Activated naive CD8-positive, alpha-beta T cell (primary cell): Measurements from ENCODE around the gene UBC.

Source experiments
- H3K27ac Mint-ChIP-seq: one replicate; pipeline ENCODE4 v1.8.0; 2021; ENCODE audit warnings: mixed read lengths
- H3K27me3 Mint-ChIP-seq: one replicate; pipeline ENCODE4 v1.8.0; 2021; ENCODE audit warnings: mixed read lengths
- H3K36me3 Mint-ChIP-seq: one replicate; pipeline ENCODE4 v1.8.0; 2021; ENCODE audit warnings: mixed read lengths
- H3K4me1 Mint-ChIP-seq: one replicate; pipeline ENCODE4 v1.8.0; 2021; ENCODE audit warnings: low read depth, mixed read lengths
- H3K4me3 Mint-ChIP-seq: one replicate; pipeline ENCODE4 v1.8.0; 2021; ENCODE audit warnings: mild to moderate bottlenecking, mixed read lengths
- H3K9me3 Mint-ChIP-seq: one replicate; pipeline ENCODE4 v1.8.0; 2021; ENCODE audit warnings: low read depth, mixed read lengths

The UBC gene

GRCh38 chr12:124914392-124915238, at the start of gene UBC:
Gene UBC, minus strand, starts transcription at chr12:124914650. Its CDS starts 879 bp downstream, at chr12:124913771.
- peak within 1 kb of the TSS; percentile 99 for H3K4me3 Mint-ChIP-seq
- peaks cover 21% of the 10 kb centered on the region for H3K36me3 Mint-ChIP-seq

GRCh38 chr12:124963211-124963610, 48.8 kb upstream of the UBC start:
- Mint-ChIP-seq H3K27ac (no peak overlapping the region), H3K4me3 (no peak overlapping the region), H3K27me3 (no peaks in the 10 kb centered on the region), H3K9me3 (no peaks in the 10 kb centered on the region), H3K36me3 (no peaks in the 10 kb centered on the region), H3K4me1 (peaks cover 2% of the 10 kb centered on the region)

More at GRCh38 chr12:124914392-124915238, at the start of gene UBC:
- H3K9me3 Mint-ChIP-seq = no peaks in the 10 kb centered on the region
- H3K27me3 Mint-ChIP-seq = no peaks in the 10 kb centered on the region
- H3K4me1 Mint-ChIP-seq = peaks cover 78% of the 10 kb centered on the region
- H3K27ac Mint-ChIP-seq = peak within 1 kb of the TSS; percentile 98

- no peak overlapping the region for H3K4me3 Mint-ChIP-seq
- H3K27me3 Mint-ChIP-seq = no peaks in the 10 kb centered on the region
- H3K9me3 Mint-ChIP-seq = no peaks in the 10 kb centered on the region
- peak overlapping the region; percentile 62 for H3K27ac Mint-ChIP-seq
- peaks cover 2% of the 10 kb centered on the region for H3K4me1 Mint-ChIP-seq
- H3K36me3 Mint-ChIP-seq = peaks cover 2% of the 10 kb centered on the region
These were observed 46.6 kb upstream of the UBC start for GRCh38 chr12:124961055-124961454.

- H3K4me3 Mint-ChIP-seq = no peak overlapping the region
- no peaks in the 10 kb centered on the region for H3K4me1 Mint-ChIP-seq
- H3K27me3 Mint-ChIP-seq = no peaks in the 10 kb centered on the region
- H3K27ac Mint-ChIP-seq = no peak overlapping the region
- peaks cover 2% of the 10 kb centered on the region for H3K36me3 Mint-ChIP-seq
- no peaks in the 10 kb centered on the region for H3K9me3 Mint-ChIP-seq
These were observed 42.1 kb upstream of the UBC start for GRCh38 chr12:124956571-124956970.

GRCh38 chr12:124954771-124955170, 40.3 kb upstream of the UBC start:
- H3K4me1 Mint-ChIP-seq = no peaks in the 10 kb centered on the region
- H3K9me3 Mint-ChIP-seq = no peaks in the 10 kb centered on the region
- no peaks in the 10 kb centered on the region for H3K27me3 Mint-ChIP-seq
- H3K36me3 Mint-ChIP-seq = peaks cover 2% of the 10 kb centered on the region
- H3K4me3 Mint-ChIP-seq = no peak overlapping the region
- H3K27ac Mint-ChIP-seq = no peak overlapping the region

GRCh38 chr12:124953689-124954405, 39.4 kb upstream of the UBC start:
- H3K36me3 Mint-ChIP-seq = peaks cover 4% of the 10 kb centered on the region

GRCh38 chr12:124952801-124953200, 38.4 kb upstream of the UBC start:
- no peaks in the 10 kb centered on the region for H3K27me3 Mint-ChIP-seq
- no peaks in the 10 kb centered on the region for H3K9me3 Mint-ChIP-seq
- H3K27ac Mint-ChIP-seq = no peak overlapping the region
- H3K36me3 Mint-ChIP-seq = peaks cover 3% of the 10 kb centered on the region
- H3K4me1 Mint-ChIP-seq = no peaks in the 10 kb centered on the region
- H3K4me3 Mint-ChIP-seq = no peak overlapping the region

More at GRCh38 chr12:124953689-124954405, 39.4 kb upstream of the UBC start:
- no peak overlapping the region for H3K27ac Mint-ChIP-seq
- no peaks in the 10 kb centered on the region for H3K4me1 Mint-ChIP-seq
- H3K27me3 Mint-ChIP-seq = no peaks in the 10 kb centered on the region
- no peaks in the 10 kb centered on the region for H3K9me3 Mint-ChIP-seq
- H3K4me3 Mint-ChIP-seq = no peak overlapping the region

GRCh38 chr12:124952295-124952694, 37.8 kb upstream of the UBC start:
- peaks cover 2% of the 10 kb centered on the region for H3K36me3 Mint-ChIP-seq
- no peaks in the 10 kb centered on the region for H3K27me3 Mint-ChIP-seq
- H3K9me3 Mint-ChIP-seq = no peaks in the 10 kb centered on the region
- no peaks in the 10 kb centered on the region for H3K4me1 Mint-ChIP-seq
- no peak overlapping the region for H3K27ac Mint-ChIP-seq
- H3K4me3 Mint-ChIP-seq = no peak overlapping the region

- H3K36me3 Mint-ChIP-seq = peaks cover 4% of the 10 kb centered on the region
- no peak overlapping the region for H3K27ac Mint-ChIP-seq
- H3K27me3 Mint-ChIP-seq = no peaks in the 10 kb centered on the region
- H3K4me3 Mint-ChIP-seq = no peak overlapping the region
- H3K9me3 Mint-ChIP-seq = no peaks in the 10 kb centered on the region
- no peaks in the 10 kb centered on the region for H3K4me1 Mint-ChIP-seq
These were observed 35.6 kb upstream of the UBC start for GRCh38 chr12:124949779-124950728.

- Mint-ChIP-seq H3K4me1 (no peaks in the 10 kb centered on the region), H3K36me3 (peaks cover 4% of the 10 kb centered on the region)
These were observed 34.6 kb upstream of the UBC start for GRCh38 chr12:124949066-124949465.

GRCh38 chr12:124947561-124948398, 33.3 kb upstream of the UBC start:
- no peaks in the 10 kb centered on the region for H3K27me3 Mint-ChIP-seq
- no peak overlapping the region for H3K27ac Mint-ChIP-seq
- no peaks in the 10 kb centered on the region for H3K9me3 Mint-ChIP-seq
- peaks cover 6% of the 10 kb centered on the region for H3K36me3 Mint-ChIP-seq
- H3K4me1 Mint-ChIP-seq = no peaks in the 10 kb centered on the region
- H3K4me3 Mint-ChIP-seq = no peak overlapping the region

More at GRCh38 chr12:124949066-124949465, 34.6 kb upstream of the UBC start:
- no peaks in the 10 kb centered on the region for H3K27me3 Mint-ChIP-seq
- H3K27ac Mint-ChIP-seq = no peak overlapping the region
- H3K9me3 Mint-ChIP-seq = no peaks in the 10 kb centered on the region
- H3K4me3 Mint-ChIP-seq = no peak overlapping the region

GRCh38 chr12:124947013-124947412, 32.6 kb upstream of the UBC start:
- no peaks in the 10 kb centered on the region for H3K27me3 Mint-ChIP-seq
- no peaks in the 10 kb centered on the region for H3K4me1 Mint-ChIP-seq
- no peaks in the 10 kb centered on the region for H3K9me3 Mint-ChIP-seq
- H3K4me3 Mint-ChIP-seq = no peak overlapping the region
- no peak overlapping the region for H3K27ac Mint-ChIP-seq
- peaks cover 6% of the 10 kb centered on the region for H3K36me3 Mint-ChIP-seq

GRCh38 chr12:124946447-124946793, 32.0 kb upstream of the UBC start:
- H3K4me3 Mint-ChIP-seq = no peak overlapping the region
- peaks cover 3% of the 10 kb centered on the region for H3K4me1 Mint-ChIP-seq
- peaks cover 6% of the 10 kb centered on the region for H3K36me3 Mint-ChIP-seq
- H3K9me3 Mint-ChIP-seq = no peaks in the 10 kb centered on the region
- H3K27ac Mint-ChIP-seq = no peak overlapping the region
- H3K27me3 Mint-ChIP-seq = no peaks in the 10 kb centered on the region

- peaks cover 10% of the 10 kb centered on the region for H3K4me1 Mint-ChIP-seq
- no peaks in the 10 kb centered on the region for H3K27me3 Mint-ChIP-seq
- H3K36me3 Mint-ChIP-seq = peaks cover 2% of the 10 kb centered on the region
- H3K4me3 Mint-ChIP-seq = no peak overlapping the region
- H3K9me3 Mint-ChIP-seq = no peaks in the 10 kb centered on the region
- no peak overlapping the region for H3K27ac Mint-ChIP-seq
These were observed 26.7 kb upstream of the UBC start for GRCh38 chr12:124941170-124941527.
